Stimulated activated CD8-positive, alpha-beta memory T cell treated with anti-CD3 and anti-CD28 coated beads, Interleukin-7, amount 100 ng/mL, for 48 hours (primary cell): ENCODE data around the gene MIER2.

ENCODE experiments used
- DNase-seq, 2 donors: peaks; one replicate each; pipeline ENCODE4 v3.0.0-alpha.2; 2020; ENCODE audit warnings: low read depth in 1 of 2; ENCODE audit errors: extremely low read depth in 1 of 2

Gene MIER2

DNA sequence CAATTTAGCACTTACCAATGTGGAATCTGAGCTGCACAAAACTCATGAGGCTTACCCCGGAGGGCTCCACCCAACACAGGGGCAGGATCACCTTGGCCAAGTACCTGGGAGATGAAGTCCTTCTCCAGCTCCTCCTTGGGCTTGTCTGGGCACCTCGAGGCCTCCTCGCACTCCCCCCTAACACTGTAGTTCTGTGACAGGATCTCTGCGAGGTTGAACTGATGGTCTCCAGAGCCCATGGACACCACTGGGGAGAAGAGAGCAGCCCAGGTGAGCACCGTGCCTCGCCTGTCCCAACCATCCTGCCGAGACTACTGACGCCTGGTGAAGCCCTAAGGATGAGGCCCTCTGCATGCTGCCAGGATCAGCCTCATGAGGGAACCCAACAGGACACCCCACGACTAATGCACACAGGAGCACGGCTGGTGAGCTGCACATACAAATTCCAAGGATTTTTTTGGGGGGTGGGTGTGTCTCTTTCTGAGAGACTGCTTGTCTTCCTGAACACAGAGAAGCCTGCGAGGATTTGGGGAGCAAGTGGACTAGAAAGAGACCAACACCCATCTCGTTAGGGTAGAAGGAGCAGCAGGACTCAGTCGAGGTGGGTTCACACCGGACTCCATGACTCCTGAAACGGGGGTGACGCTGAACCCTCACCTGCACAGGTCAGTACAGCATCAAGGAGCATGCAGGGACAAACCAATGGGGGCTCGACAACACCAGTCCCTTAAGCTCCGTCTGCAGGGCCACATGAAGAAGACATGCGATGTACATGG lies 10.1 kb downstream of the MIER2 start:
- no peak for DNase-seq

DNA sequence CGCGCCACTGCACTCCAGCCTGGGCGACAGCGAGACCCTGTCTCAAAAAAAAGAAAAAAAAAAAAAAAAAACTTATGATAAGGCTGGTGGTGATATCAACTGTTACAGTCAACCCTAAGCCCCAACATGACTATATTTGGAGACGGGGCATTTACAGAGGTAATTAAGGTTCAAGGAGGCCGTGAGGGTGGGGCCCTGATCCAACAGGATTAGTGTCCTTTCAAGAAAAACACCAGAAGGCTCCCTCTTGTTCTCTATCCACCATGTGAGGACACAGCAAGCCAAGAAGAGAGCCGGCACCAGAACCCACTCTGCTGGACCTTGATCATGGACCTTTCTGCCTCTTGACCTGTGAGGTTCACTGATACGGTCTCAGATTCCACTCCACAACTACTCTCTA lies 14.1 kb downstream of the MIER2 start:
- DNase-seq = no peak

DNA sequence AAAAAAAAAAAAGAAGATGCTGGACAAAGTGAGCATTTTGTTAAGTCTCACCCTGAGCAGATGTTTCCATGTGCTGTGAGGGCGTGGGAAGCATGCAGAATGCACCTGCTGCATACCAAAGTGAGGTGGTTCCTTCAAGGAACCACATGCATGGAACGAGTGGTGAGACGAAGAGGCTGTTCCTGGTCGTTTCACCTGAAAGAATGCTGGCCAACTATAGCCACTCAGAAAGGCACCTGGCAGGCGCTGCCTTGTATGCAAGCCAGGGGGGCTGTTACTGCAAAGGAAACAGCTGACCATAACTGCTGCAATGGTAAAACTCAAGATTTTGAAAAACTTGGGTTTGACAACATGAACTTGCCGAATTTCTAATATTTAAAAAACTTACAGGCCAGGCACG lies 14.7 kb downstream of the MIER2 start:
- DNase-seq = no peak

DNA sequence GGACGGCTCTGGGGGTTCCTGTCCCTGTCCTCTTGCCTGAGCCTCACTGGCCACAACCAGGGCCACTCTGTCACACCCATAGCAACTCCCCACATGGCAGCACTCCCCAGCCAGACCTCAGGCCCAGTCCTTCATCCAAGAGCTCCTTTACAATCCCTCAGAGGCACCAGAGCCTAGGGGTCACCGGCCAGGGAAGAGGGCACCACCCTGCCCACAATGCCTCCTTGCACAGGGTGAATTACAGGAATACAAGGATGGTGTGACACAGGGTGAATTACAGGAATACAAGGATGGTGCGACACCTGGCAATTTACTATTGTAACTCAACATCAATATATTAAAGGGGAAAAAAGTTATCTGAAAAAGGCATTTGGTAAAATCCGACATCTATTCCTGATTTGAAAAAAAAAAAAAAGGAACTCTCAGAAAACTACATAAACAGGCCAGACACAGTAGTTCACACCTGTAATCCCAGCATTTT lies 16.5 kb downstream of the MIER2 start:
- DNase-seq = no peak

DNA sequence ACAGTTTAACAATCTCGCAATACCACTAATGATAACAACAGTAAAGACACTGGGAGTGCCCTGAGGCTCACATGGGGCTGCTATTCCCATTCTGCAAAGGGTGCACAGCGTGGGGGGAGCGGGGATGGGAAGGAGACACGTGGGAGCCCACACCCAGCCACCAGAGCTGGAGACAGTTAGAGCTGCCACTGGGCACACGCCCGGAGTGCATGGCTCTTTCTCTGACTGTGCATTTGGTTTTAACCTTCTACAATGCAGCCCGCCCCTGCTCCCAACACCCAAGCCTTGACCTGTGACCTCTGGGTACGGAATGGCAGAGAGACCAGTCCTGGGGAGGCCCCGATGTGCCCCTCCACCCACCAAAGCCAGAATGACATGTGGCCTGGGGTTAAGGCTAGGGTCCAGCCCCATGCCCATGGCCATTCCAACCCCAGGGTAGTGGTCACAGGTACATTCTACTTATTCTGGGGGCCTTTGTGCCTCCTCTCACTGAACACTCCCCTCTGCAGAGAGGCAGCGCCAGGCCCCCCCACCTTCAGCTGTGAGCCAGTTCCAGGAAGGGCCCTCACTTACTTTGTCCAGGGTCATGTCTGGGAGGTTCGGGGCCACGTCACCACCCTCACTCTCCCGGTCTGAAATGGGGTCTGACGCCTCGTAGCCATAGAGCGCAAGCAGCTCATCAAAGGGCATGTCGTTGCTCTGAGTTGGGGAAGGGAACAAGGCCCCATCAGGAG lies 17.1 kb downstream of the MIER2 start:
- no peak for DNase-seq

DNA sequence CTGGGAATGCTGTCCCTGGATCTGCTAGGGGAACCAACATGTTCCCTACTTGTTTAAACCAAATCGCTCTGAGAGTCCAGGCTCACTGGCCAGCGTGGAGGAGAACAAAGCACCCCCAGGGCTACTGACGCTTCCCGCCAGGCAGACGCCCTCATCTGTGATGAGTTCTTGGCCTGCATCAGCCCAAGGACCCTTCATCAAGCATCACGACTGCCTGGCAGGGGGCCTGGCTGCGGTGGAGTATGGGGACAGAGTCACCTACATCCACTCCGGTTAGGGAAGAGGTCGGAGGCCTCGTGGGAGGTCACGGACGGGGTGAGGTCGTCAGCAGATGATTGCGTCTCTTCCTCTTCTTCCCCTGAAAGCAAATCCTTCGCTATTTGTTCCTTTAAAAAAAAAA lies 17.7 kb downstream of the MIER2 start:
- no peak for DNase-seq

DNA sequence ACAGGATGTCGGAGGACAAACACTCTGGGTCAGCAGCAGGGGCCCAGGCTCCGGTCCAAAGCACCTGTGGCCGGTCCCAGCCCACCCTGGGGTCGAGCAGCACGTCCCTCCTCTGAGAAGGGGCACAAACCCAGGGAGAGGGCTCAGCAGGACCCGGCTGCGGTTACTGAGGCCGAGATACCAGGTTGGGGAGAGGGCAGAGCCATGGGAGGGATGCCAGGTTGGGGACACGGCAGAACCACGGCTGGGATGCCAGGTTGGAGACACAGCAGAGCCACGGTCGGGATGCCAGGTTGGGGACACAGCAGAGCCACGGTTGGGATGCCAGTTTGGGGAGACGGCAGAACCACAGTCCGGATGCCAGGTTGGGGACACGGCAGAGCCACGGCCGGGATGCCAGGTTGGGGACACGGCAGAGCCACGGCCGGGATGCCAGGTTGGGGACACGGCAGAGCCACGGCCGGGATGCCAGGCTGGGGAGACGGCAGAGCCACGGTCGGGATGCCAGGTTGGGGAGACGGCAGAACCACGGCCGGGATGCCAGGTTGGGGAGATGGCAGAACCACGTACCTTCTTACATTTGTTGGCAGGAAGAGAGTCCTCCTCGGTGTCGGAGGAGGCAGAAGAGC lies 18.5 kb downstream of the MIER2 start:
- no peak for DNase-seq

DNA sequence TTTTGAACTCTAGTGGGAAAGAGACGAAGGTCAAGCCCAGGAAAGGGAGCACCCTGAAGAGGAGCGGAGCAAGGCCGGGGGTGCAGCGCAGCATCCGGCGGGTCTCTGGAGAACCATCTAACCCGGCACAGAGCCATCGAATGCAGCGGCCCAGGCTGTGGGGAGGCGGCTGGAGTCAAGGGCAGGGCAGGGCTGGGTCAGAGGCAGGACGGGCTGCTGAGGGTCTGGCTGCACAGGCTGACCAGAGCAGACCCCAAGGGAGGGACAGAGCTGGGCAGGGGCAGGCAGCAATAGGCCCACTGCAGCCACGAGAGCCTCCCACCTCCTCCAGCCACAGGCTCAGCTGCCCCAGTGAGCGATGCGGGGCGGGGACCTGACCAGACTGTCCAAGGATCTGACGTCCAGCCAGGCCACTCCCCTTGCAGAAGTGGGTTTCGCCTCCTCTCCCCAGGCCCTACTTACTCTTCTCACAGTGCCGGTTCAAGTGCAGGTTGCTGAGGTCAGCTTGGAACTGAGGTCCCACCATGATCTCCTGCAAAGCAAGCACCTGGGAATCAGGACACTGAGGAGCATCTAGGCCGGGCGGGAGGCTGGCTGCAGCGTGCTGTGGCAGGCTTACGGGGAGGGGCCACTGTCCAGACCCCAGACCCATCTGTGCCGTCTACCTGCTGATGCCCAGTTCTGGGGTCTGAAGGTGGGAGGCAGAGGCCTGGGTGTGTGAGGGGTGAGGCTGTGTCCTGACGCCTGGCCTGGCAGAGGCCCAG lies 19.2 kb downstream of the MIER2 start:
- DNase-seq = no peak

DNA sequence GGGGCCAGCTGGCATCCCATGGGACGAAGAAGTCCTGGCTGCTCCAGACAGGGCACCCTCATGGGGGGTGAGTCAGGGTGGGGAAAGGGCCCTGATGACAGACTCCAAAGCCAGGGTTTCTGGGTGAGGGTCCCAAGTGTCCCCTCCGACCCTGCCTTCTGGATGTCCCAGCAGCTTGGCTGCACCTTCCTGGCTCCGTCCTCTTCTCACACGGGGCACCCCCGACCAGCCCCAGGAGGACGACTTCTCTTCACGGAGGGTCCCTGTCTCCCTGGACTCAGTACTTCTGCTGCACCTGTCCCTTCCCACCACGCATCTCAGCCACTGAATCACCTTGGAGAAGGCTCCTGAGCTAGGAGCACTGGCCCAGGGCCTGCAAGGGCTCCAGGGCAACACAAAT lies 19.9 kb downstream of the MIER2 start:
- DNase-seq = no peak

DNA sequence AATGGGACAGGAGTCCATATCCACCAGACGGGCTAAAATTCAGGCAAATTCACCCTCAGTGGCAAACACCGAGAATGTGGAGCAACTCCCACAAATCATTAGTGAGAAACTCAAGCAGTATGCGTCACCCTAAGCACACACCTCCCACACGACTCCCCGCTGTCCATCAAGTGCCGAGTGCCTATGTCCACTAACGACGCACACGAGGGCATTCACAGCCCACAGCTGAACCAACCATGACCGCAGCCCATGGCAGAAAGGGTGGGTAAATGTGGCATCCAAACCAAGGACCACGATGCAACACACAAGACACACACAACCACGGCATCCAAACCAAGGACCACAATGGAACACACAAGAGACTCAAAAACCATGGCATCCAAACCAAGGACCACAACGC lies 22.0 kb downstream of the MIER2 start:
- no peak for DNase-seq

DNA sequence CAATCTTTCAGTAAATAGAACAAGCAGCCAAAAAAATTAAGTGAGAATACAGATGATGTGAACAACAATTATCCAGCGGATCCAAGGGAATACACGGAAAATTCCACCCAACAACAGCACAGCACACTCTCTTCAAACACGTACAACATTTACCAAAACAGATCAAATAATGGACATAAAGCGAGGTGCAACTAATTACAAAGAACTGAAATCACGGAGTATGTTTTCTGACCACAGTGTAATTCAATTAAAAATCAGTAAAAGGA lies 26.2 kb downstream of the MIER2 start:
- DNase-seq = no peak

DNA sequence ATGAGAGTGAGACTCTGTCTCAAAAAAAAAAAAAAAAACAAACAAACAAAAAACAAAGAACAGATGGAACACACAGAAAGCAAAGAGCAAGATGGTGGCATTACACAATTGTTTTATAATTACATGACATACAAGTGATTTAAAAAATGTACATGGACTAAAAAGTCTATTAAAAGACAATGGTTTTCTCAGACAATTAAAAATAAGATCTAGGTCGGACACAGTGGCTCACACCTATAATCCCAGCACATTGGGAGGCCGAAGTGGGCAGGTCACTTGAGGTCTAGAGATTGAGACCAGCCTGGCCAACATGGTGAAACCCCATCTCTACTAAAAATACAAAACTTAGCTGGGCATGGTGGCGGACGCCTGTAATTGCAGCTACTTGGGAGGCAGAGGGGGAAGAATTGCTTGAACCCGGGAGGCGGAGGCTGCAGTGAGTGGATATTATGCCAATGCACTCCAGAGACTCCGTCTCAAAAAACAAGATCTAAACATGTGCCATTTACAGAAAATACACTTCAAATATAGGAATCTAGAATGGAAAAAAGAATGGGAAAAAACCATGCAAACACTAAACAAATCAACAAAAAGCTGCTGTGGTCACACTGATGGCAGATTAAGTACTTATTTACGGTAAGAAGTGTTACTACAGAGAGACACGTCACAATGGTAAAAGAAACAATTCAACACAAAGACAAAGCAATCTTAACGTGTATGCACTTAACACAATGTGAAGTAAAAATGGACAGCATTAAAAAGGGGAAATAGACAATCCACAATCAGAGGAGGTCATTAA lies 26.7 kb downstream of the MIER2 start:
- no peak for DNase-seq

DNA sequence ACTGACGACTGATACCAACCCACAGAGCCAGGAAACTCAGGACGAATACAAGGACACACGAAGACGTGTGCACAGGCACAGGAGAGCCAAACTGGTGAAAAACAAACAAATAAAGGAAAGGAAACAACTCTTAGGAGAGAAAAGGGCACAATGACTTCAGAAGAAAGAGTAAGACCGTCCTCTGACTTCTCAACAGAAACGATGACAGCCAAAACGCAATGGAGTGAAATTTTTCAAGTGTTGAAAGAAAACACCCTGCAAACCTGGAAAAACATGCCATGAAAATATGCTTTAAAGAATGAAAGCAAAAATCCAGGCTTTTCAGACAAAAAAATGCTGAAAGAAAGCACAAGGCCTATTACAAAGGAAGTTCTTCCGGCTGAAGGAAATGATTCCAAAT lies 28.8 kb downstream of the MIER2 start:
- no peak for DNase-seq

DNA sequence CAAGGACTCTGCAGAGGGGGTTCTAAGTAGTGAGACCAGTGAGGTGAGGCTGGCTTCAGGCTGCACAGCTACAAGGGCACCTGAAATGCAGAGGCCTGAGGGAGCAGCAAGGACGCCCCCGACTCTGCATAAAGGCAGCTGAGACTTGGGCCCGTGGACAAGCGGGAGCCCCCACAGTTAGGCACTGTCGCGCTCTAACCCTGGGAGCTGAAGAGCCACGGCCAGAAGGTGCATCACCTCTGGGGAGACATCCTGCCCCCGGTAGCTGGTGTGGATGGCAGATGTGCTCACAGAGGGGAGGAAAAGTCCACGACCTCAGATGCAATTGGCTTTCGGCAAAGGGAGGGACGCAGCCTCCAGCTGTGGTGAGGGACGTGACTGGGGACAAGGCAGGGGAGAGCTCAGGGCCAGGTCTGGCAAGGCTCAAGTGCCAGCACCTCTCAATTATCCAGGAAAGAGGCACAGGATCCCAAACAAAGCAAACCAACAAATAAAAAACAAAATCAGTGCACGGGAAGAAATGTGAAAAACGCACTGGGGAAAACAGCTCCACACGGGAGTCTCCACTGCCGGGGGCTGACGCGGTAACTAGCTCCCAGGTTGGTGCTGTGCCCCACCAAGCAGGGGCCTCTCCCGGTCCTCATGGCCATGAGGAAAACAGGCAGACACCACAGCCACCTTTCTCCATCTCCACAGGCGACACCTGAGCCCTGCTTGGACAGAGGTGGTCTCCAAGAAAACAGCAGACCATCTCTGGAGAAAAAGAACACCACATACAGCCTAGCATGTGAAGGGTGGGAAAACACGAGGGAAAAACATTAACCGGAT lies 30.4 kb downstream of the MIER2 start:
- DNase-seq = no peak

DNA sequence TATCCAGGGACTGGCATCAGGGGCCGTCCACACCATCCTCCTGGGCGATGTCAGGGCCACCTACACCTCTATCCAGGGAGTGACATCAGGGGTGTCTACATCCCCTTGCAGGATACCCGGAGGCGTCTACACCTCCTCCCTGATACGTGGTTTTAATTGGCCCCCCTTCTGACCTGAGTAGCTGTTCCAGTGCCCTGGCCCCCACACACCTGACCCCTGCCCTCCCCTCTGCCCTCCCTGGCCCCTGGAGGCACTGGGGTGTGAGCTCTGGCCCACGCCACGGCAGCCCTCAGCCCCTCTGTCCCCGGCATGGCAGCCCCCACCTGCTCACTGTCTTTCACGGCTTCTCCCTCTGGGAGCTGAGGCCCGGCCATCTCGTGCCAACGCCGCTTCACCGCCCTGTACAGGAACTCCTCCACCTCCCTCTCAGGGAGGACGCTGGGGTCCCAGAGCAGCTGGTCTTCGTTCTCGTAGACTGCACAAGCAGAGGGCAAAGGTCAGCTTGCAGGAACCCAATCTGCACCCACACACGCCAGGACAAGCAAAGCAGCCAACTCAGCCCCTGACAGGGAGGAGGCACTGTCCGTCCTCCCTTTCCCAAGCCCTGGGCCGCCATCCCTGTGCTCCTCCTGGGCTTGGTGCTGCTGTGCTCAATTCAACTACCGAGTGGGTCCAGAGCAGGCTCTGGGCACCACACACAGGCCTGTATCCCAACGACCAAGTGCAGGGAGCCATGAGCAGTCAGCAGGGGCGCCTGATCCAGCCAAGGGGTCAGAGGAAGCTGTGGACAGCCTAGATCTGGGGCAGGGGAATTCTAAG lies 31.2 kb downstream of the MIER2 start:
- DNase-seq = no peak

DNA sequence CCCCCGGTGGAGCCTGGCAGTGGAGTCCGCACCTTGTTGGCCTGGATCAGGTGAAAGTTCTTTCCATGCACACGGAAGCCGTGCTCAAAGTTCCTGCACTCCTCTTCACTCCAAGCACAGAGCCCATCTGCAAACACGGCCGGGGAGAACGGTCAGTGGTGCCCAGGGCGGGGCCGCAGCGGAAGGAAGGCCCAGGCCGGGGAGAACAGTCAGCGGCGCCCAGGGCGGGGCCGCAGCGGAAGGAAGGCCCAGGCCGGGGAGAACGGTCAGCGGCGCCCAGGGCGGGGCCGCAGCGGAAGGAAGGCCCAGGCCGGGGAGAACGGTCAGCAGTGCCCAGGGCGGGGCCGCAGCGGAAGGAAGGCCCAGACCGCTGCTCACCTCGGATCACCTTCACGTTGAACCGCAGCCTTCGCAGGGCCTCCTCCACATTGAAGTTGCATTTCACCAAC lies 32.8 kb downstream of the MIER2 start:
- DNase-seq = no peak

DNA sequence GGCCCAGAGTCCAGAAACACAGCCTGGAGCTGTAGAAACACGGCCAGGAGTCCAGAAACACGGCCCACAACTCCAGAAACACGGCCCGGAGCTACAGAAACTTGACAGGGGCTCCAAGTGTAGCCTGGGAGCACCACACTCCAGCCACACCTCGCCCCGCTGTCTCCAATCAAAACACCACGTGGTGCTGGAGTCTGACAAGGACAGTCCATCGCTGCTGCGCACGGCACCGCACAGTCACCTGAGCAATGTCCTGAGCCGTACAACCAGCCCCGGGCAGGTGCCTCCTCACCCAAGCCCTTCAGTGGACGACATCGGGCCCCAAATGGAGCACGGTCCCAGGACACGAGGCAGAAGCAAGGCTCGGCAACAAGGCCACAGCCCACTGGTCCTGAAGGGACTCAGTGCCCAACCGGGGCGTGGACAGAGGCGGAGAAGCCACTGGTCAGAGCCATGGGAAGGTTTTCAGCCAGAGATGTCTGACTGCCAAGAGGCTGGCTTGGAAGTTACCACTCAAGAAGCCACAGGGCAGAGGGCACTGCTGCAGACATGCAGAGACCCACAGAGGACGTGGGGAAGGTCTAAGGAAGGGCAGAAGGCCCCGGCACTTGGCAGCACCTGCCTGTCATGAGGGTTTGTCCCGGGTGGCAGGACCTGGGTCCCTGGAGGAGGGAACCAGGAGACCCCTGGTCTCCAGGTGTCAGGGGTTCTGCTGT lies 33.7 kb downstream of the MIER2 start:
- no peak for DNase-seq

DNA sequence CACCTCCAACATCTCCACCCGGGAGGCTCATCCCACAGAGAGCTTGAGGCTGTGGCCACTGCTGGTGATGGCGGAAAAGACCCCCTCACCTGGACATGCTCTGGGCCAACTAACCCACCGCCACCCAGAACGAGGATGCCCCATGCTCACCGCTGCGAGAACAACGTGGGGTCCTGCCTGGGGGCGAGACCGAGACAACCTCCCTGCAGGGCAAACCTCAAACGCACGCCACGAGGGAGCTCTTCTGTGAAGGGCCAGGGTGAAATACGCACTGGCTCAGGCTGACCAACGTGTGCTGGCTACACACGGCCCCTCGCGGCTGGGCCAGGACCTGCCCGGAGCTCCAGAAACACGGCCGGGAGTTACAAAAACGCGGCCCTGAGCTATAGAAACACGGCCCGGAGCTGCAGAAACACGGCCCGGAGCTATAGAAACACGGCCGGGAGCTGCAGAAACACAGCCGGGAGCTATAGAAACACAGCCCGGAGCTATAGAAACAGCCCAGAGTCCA lies 34.4 kb downstream of the MIER2 start:
- no peak for DNase-seq
